Measurements from ENCODE around the gene ADAM12. TPM values are rescaled to one million over a fixed set of nuclear protein-coding genes. Genes with fewer than 3 reads are reported as not detected.

Gene ADAM12
- total and polyA plus RNA-seq, 2 experiments from 2014 or later, result 0.13 to 0.87 TPM

DNA sequence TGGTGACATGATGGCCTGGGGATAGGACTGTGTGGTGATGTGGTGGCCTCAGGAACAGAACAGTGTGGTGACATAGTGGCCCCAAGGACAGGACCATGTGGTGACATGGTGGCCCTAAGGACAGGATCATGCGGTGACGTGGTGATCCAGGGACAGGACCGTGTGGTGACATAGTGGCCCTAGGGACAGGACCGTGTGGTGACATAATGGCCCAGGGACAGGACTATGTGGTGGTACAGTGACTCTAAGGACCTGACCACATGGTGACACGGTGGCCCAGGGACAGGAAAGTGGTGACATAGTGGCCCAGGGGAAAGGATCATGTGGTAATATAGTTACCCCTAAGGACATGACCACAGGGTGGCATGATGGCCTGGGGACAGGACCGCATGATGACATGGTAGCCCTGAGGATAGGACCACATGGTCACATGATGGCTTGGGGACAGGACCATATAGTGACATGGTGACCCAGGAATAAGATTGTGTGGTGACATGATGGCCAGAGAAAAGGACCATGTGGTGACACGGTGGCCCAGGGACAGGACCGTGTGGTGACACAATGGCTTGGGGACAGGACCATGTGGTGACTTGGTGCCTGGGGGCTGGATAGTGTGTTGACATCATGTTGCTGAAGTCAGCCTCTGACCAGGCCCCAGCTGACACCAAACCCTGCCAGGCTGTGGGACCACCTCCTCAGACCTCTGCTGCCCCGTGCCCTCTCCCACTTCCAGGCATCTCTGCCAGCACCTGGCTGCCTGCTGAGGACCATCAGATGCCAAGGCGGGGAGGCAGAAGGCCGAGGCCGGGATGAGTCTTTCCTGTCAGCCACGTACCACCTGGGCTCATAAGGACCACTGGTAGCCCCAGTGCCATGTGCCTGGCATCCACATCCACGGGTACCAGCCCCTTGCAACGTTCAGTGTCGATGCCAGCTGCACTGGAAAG lies 99.5 kb downstream of the ADAM12 start (continued):
- TF ChIP-seq, protein P1, sequence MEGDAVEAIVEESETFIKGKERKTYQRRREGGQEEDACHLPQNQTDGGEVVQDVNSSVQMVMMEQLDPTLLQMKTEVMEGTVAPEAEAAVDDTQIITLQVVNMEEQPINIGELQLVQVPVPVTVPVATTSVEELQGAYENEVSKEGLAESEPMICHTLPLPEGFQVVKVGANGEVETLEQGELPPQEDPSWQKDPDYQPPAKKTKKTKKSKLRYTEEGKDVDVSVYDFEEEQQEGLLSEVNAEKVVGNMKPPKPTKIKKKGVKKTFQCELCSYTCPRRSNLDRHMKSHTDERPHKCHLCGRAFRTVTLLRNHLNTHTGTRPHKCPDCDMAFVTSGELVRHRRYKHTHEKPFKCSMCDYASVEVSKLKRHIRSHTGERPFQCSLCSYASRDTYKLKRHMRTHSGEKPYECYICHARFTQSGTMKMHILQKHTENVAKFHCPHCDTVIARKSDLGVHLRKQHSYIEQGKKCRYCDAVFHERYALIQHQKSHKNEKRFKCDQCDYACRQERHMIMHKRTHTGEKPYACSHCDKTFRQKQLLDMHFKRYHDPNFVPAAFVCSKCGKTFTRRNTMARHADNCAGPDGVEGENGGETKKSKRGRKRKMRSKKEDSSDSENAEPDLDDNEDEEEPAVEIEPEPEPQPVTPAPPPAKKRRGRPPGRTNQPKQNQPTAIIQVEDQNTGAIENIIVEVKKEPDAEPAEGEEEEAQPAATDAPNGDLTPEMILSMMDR (conservative IDR thresholded peaks at IDR 0.05; ENCODE audit: low read depth in 2 of 2), result no peak
- no peak for TF ChIP-seq ZNF114 (CRISPR knock-in tag; IDR thresholded peaks at IDR 0.05)
- TF ChIP-seq, protein P2, sequence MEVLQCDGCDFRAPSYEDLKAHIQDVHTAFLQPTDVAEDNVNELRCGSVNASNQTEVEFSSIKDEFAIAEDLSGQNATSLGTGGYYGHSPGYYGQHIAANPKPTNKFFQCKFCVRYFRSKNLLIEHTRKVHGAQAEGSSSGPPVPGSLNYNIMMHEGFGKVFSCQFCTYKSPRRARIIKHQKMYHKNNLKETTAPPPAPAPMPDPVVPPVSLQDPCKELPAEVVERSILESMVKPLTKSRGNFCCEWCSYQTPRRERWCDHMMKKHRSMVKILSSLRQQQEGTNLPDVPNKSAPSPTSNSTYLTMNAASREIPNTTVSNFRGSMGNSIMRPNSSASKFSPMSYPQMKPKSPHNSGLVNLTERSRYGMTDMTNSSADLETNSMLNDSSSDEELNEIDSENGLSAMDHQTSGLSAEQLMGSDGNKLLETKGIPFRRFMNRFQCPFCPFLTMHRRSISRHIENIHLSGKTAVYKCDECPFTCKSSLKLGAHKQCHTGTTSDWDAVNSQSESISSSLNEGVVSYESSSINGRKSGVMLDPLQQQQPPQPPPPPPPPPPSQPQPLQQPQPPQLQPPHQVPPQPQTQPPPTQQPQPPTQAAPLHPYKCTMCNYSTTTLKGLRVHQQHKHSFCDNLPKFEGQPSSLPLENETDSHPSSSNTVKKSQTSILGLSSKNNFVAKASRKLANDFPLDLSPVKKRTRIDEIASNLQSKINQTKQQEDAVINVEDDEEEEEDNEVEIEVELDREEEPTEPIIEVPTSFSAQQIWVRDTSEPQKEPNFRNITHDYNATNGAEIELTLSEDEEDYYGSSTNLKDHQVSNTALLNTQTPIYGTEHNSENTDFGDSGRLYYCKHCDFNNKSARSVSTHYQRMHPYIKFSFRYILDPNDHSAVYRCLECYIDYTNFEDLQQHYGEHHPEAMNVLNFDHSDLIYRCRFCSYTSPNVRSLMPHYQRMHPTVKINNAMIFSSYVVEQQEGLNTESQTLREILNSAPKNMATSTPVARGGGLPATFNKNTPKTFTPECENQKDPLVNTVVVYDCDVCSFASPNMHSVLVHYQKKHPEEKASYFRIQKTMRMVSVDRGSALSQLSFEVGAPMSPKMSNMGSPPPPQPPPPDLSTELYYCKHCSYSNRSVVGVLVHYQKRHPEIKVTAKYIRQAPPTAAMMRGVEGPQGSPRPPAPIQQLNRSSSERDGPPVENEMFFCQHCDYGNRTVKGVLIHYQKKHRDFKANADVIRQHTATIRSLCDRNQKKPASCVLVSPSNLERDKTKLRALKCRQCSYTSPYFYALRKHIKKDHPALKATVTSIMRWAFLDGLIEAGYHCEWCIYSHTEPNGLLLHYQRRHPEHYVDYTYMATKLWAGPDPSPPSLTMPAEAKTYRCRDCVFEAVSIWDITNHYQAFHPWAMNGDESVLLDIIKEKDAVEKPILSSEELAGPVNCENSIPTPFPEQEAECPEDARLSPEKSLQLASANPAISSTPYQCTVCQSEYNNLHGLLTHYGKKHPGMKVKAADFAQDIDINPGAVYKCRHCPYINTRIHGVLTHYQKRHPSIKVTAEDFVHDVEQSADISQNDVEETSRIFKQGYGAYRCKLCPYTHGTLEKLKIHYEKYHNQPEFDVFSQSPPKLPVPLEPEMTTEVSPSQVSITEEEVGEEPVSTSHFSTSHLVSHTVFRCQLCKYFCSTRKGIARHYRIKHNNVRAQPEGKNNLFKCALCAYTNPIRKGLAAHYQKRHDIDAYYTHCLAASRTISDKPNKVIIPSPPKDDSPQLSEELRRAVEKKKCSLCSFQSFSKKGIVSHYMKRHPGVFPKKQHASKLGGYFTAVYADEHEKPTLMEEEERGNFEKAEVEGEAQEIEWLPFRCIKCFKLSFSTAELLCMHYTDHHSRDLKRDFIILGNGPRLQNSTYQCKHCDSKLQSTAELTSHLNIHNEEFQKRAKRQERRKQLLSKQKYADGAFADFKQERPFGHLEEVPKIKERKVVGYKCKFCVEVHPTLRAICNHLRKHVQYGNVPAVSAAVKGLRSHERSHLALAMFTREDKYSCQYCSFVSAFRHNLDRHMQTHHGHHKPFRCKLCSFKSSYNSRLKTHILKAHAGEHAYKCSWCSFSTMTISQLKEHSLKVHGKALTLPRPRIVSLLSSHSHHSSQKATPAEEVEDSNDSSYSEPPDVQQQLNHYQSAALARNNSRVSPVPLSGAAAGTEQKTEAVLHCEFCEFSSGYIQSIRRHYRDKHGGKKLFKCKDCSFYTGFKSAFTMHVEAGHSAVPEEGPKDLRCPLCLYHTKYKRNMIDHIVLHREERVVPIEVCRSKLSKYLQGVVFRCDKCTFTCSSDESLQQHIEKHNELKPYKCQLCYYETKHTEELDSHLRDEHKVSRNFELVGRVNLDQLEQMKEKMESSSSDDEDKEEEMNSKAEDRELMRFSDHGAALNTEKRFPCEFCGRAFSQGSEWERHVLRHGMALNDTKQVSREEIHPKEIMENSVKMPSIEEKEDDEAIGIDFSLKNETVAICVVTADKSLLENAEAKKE (CRISPR knock-in tag; IDR thresholded peaks at IDR 0.05), result no peak

DNA sequence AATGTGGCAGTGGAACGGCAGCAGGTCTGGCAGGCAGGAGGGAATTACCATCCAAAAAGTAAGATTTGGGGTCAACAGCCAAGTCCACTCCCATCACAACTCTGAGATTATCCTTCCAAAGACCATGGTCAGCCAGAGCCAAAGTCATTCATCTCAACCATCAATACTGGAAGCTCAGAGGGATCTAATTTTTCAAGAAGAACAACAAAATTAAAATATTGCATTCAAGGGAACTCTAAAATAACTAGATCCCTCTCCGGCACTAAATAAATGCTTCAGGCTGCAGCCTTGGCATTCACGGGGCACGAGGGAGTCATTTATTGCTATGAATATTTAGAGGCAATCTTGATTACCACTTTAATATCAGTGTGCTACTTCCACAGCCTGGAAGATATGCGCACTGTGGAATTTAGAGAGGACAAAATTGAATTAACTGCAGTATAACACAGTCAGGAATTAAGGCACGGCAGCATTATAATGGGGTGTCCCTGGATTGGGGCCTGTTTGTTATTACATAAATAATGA lies 102.0 kb downstream of the ADAM12 start:
- Mint-ChIP-seq H3K27ac (no peak overlapping the region), H3K36me3 (ENCODE audit: low read depth) (no peaks in the 10 kb centered on the region), H3K27me3 (ENCODE audit: insufficient read depth, low read depth, poor library complexity) (no peaks in the 10 kb centered on the region), H3K4me1 (no peaks in the 10 kb centered on the region), H3K9me3 (no peaks in the 10 kb centered on the region; the same call in 1 of the 3 replicates), H3K4me3 (no peak overlapping the region)
- no peak overlapping the region for H3K27ac ChIP-seq (ENCODE audit: low read depth)
- H3K36me3 ChIP-seq (ENCODE audit: insufficient read depth), result no peaks in the 10 kb centered on the region
- ATAC-seq (no peak), DNase-seq (ENCODE audit: low spot score) (no peak)
- no peak overlapping the region for H3K4me2 ChIP-seq
- H3K79me2 ChIP-seq (replicated peaks; ENCODE audit: insufficient read depth), result no peaks in the 10 kb centered on the region
- no peaks in the 10 kb centered on the region for H3K27me3 ChIP-seq (ENCODE audit: insufficient read depth)
- no peaks in the 10 kb centered on the region for H4K20me1 ChIP-seq (replicated peaks; ENCODE audit: insufficient read depth)
- no peaks in the 10 kb centered on the region for H3K9me2 ChIP-seq (ENCODE audit: insufficient read depth)
- no peak overlapping the region for H2AFZ ChIP-seq
- H3K4me3 ChIP-seq, result no peak overlapping the region
- H3F3A ChIP-seq (replicated peaks; ENCODE audit: low read depth), result no peaks in the 10 kb centered on the region
- no peaks in the 10 kb centered on the region for H3K4me1 ChIP-seq (ENCODE audit: insufficient read depth)
- no peak for TF ChIP-seq JUNB (IDR thresholded peaks at IDR 0.05; ENCODE audit: unreplicated experiment)
- TF ChIP-seq, protein P1 (conservative IDR thresholded peaks at IDR 0.05; ENCODE audit: low read depth in 2 of 2), result no peak
- no peak for TF ChIP-seq POLR2AphosphoS5 (IDR thresholded peaks at IDR 0.05; ENCODE audit: low read depth)
- TF ChIP-seq STAT1 (IDR thresholded peaks at IDR 0.05; ENCODE audit: unreplicated experiment), result no peak
- no peak for TF ChIP-seq CREB1 (CRISPR knock-in tag; IDR thresholded peaks at IDR 0.05; ENCODE audit: low read depth)
- TF ChIP-seq, protein P3, sequence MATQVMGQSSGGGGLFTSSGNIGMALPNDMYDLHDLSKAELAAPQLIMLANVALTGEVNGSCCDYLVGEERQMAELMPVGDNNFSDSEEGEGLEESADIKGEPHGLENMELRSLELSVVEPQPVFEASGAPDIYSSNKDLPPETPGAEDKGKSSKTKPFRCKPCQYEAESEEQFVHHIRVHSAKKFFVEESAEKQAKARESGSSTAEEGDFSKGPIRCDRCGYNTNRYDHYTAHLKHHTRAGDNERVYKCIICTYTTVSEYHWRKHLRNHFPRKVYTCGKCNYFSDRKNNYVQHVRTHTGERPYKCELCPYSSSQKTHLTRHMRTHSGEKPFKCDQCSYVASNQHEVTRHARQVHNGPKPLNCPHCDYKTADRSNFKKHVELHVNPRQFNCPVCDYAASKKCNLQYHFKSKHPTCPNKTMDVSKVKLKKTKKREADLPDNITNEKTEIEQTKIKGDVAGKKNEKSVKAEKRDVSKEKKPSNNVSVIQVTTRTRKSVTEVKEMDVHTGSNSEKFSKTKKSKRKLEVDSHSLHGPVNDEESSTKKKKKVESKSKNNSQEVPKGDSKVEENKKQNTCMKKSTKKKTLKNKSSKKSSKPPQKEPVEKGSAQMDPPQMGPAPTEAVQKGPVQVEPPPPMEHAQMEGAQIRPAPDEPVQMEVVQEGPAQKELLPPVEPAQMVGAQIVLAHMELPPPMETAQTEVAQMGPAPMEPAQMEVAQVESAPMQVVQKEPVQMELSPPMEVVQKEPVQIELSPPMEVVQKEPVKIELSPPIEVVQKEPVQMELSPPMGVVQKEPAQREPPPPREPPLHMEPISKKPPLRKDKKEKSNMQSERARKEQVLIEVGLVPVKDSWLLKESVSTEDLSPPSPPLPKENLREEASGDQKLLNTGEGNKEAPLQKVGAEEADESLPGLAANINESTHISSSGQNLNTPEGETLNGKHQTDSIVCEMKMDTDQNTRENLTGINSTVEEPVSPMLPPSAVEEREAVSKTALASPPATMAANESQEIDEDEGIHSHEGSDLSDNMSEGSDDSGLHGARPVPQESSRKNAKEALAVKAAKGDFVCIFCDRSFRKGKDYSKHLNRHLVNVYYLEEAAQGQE (IDR thresholded peaks at IDR 0.05; ENCODE audit: unreplicated experiment), result no peak
- no peak for TF ChIP-seq ZNF114 (CRISPR knock-in tag; IDR thresholded peaks at IDR 0.05)
